HG02973 (cell line): ENCODE results near the gene SIAH3.

ENCODE experiments used
- ATAC-seq: cut with Tn5 transposase; IDR thresholded peaks from one replicate; pipeline ENCODE4 v1.9.1; 2021; ENCODE audit warnings: moderate library complexity; ENCODE audit not compliant: unreplicated experiment

SIAH3 gene

DNA sequence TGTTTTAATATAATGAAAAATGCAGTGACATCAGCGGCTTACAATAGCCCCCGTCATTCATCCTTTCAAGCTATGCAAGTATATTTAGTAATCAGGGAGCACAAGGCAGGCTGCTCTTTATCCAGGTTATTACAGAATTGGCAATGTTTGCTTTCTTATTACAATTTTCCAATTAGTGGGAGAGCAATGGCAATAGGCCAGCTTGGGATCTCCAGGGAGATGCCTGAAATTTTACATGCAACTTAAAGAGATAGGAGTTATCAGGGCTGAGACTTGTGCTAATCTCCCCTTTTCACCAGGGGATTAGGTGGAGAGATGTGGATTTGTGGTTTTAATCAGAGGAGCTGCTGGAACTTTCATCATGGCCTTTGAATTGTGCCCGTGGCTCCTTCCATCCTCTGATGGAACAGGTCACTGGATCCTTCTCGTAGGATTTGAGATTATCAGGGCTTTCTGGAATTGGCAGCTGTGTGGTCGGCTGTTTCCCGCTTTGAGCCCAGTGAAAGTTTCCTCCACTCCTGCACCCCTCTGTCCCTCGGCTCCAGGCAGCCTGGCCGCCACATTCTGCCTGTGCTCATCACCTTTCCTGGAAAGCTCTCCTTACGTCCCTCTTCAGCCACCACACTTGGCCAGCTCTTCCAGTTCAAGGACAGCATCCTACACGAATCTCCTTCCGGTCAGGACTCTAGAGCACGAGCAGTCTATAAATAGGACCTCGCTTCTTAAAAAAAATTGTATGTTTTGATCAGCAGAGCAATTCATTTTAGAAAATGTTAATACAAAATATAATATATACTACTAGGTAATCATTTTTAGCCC is 102.4 kb downstream of the SIAH3 start:
- no peak for ATAC-seq

DNA sequence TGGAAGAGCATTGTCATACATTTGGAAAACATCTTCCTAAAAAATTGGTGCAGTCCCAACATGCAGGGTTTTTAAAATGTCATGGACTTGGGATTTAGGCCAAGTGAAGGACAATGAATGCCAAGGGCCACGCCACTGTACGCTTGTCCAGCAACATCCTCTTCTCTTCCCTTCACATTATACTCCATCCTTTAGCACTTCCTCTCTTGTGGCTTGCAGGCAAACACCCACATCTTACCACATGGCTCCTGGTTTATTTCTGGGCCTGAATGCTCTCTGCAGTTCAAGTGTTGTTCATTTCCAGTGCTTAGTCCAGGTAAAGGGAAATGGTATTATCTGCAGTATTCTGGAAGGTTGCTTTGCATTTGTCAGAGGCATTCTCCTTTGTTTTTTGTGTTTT is 104.5 kb downstream of the SIAH3 start:
- no peak for ATAC-seq

DNA sequence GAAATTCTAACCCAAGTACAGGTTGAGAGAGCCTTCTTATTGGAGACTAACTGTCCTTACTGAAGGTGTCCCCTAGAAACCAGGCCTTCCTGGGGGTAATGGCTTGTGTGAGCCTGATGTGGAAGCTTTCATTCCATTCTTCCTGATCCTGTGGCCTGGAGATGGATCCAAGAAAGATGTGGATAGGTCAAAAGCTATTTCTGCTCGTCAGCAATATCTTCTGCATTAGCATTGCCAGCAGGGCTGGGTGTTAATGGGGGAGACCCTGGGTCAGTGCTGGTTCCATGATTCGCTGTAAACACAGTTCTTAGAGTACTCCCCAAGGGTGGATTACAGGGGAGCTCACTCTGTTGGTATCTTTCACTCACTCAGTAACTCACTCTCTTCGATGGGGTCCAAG is 106.6 kb downstream of the SIAH3 start:
- ATAC-seq, result no peak

DNA sequence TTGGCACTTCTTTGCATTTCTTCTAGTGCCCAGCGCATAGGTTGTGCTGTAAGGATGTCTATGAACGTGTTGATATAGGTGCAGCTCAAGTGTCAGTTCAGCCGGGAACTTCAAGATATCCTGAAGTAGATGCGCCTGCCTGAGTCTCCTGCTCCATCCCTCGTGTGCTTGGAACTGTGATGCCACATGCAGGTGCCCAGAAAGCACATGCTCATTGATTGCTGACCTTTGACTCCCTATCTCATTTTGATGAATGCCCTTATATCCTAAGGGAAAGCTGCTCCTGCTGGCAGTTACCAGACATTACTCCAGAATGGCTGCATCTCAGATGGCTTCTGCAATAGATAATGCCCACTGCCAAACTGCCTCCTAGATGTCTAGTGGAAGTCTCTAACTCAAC is 108.6 kb downstream of the SIAH3 start:
- ATAC-seq, result no peak

DNA sequence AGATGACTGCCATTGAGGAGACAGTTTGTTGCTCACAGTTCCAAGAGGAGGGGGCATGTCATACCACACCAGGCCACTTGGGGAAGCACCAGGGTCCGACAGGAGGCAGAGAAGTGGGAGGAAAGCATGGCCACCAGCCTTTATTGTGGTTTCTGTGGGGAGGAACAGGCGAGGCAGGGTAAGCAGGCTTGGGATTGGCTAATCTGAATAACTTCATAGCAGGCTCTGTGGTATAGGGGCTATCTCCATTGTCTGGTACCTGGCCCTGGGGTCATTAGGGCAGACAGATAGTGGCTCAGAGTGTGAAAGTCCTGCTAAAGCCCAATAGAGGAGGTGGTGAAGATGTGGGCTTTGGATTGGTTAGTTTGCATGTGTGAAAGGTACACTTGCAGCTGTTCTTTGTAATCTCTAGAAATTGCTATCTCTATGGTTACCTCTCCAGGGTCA is 114.0 kb downstream of the SIAH3 start:
- ATAC-seq, result no peak

DNA sequence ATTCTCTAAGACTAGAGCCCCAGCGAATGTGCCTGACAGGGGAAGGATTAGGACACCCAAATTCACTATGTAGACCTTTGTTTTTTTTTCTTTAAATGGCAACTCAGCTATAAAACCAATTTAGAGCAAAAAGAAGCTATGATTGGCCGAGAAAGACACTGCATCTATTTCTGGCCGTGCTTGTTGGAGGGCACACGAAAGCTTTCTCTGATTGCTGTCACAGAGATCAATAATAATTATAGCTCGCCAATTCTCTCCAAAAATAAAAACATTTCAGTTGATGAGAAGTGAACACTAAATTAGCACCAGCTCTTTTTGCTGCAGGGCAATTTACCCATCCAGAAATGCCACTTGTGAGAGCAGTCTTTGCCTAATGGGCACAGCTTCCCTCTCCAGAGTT is 118.2 kb downstream of the SIAH3 start:
- ATAC-seq, result no peak

DNA sequence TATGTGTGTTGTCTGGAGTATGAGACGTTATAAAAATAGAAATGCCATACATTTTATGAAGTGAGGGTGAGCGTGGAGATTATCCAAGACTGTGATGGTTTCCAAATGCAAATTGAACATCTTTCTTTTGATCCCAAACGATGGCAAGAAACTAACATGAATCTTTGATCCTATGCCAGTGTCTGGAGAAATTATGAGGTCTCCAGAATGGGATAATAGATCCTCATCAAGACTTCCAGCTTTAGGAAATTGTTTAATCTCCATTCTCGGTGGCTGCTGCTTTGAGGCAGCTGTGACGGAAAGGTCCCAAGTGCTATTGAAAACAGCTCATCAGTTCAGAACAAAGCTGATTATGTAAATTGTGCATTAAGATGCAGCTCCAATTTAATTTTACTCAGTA is 118.6 kb downstream of the SIAH3 start:
- no peak for ATAC-seq

DNA sequence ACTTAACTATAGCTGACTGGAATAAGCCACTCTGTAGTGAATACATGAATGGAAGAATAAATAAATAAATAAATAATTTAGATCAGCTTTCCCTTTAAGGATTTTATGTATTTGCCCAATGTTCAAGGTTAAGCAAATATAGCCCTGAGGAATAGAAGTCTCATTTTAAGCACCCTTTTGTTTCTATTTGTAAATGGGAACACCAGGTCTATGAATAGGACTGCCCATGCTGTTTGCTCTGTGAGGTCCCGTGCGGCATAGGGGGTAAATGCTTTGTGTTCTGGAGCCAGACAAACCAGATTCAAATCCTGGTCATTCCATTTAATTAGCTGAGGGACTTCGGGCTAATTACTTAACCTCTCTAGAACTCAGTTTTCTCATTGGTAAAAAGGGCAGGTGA is 120.1 kb downstream of the SIAH3 start:
- no peak for ATAC-seq

DNA sequence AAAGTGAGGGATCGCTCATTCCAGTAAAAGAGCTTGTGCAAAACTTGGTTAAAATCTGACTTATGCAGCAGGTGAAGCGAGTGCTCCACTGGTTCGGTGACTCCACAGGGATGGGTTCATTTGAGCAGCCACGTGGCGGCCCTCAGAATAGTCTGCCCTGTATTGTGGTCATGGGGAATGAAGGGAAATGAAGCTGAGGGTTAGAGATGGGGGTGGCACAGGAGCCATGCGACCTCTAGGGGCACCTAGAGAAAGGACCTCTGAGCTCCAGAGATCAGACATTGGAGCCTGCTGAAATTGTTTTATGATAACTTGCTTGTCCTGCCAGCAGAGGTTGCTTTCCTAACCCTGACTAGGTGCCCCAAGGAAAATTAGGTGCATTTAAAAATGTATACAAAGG is 122.8 kb downstream of the SIAH3 start:
- no peak for ATAC-seq
